NCI-H345 treated with DMSO at 0.1 percent for 48 hours (cell line): Measurements from ENCODE around the gene KCNB1.
"Not testable (repeated sequence)": the region's sequence is repeated elsewhere in the genome, so short reads cannot be mapped to it uniquely, and the experiment has no call there.

Experiments used
- DNase-seq: peaks from one replicate; lab custom pipeline; 2025; ENCODE audit not compliant: unreplicated experiment; lab: John Stamatoyannopoulos, UW

The KCNB1 gene

DNA sequence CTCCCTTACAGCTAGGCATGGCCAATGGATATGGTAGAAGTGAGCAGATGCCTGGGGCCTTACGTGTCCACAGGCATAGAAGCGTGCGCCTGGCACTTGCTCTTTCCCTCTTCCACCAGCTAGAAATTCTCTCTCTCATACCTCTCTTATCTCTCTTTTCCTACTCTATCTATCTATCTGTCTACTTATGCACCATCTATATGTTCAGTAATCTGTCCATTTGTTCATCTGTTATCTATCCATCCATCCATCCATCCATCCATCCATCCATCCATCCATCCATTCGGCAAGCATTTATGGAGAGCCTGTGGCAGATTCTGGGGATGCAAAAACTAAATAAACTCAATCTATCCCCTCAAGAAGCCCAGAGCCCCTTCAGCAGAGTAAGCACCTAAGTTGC is 70.2 kb downstream of the KCNB1 start:
- DNase-seq = no peak

DNA sequence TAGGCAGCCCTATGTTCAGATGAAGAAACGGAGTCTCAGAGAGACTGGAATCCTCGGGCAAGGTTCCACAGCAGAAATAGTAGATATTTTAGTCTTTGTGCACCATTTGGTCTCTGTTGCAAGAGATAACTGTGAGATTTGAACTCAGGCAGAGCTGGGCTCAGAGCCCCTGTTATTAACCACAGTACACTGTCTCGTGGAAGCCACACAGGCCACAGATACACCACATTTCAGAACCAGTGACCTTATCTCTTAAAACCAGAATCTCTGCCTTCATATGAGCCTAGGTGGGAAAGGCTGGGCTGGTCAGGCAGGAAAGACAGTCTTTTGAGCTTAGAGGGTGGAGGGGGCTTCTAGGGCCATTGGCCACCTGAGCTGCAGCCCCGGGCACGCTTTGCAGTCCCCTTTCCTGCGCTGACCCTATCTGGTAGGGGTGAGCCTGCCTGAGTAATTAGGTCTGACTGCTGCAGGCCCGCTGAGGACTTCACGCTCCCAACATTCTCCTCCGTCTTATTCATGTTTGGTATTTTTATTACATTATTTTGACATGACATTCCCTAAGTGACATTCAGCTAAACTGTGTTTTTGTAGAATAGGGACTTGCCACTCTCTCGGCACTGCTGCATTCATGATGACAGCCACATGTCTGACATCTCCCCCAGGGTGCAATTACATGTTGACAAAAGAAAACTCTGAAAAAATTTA is 71.1 kb downstream of the KCNB1 start:
- no peak for DNase-seq

DNA sequence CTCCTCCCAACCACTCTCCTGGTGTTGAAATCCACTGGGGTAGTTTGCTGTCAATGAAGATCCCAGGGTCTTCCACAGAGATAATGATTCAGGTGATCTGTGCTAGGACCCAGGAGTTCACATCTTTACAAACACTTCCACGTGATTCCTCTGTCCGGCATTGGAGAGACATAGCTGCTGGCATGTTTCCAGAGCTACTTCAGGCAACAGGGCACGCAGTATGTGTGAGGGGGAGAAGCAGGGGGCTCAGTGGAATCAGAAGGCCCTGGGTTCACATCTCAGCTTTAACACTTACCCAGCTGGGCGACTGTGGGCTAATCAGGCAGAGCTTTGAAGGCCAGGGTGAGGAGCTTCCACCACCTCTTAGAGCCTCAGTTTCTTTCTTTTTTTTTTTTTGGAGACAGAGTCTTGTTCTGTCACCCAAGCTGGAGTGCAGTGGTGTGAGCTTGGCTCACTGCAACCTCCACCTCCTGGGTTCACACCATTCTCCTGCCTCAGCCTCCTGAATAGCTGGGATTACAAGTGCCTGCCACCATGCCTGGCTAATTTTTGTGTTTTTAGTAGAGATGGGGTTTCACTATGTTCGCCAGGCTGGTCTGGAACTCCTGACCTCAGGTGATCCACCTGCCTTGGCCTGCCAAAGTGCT is 72.4 kb downstream of the KCNB1 start:
- DNase-seq = not testable (repeated sequence)

DNA sequence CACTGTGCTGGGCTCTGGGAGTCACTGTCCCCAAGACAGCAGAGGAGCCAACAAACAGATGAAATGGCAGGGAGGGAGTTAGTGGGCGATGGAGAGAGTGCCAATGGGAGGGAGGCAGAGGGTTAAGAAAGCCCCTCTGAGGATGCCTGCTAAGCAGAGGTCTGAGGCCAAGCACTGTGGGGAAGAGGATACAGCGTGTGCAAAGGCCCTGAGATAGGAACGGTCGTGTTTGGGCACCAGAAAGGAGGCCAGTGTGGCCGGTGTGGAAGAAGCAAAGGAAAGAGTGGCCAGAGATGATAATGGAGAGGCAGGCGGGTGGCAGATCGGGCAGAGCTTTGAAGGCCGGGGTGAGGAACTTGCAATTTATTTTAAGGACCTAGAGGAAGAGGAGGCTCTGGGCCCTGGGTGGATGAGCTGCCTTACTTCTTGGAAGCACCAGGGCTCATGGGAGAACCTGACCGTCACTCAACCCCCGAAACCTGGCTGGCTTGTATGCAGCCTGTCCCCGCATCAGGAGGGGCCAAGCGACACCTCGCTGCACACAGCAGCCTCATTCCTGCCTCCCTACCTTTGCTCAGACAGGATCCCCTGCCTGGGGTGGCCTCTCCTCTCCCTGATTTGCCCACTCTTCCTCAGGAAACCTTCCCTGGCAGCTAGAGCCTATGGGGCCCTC is 73.0 kb downstream of the KCNB1 start:
- no peak for DNase-seq

DNA sequence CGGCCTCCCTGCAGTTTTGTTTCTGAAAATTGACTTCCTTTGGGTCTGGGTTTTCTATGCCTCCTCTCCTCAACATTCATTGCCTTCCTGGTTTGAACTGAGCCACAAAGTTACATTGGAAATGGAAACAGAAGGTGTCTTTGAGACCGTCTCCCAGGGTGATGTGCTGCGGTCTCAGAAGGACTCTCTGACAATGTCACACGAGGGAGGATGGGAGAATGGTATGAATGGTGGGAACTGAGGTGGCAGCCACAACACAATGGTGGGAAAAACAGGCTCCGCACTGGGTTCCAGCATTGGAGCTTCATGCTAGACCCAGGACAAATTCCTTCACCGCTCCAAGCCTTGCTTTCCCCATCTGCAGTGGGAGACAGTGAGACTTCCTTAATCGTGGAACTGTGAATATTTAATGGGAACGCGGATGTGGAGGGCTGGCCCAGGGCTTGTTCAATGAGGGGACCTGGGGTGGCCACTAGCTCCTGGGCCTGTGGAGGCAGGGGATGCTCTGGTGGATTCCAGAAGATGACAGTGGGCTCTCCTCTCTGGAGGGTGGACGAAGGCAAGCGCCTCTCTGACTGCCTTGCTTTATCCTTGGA is 73.9 kb downstream of the KCNB1 start:
- no peak for DNase-seq

DNA sequence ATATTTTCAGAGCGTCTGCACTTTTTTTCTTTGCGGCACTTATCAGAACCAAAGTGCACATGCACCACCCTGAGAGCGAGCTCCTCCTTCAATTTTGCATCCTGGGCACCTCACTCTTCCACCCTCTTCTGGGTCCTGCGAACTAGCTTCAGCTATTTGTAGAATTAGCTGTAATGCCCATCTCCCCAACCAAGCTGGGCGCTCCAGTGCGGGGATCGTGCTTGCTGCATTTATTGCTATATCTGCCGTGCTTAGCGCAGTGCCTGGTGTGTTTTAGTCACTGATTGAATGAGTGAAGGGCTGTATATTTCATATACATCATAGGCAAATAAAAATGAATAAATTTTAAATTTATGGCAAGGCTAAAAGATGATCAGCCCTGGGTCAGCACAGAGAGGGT is 75.8 kb downstream of the KCNB1 start:
- DNase-seq = no peak

DNA sequence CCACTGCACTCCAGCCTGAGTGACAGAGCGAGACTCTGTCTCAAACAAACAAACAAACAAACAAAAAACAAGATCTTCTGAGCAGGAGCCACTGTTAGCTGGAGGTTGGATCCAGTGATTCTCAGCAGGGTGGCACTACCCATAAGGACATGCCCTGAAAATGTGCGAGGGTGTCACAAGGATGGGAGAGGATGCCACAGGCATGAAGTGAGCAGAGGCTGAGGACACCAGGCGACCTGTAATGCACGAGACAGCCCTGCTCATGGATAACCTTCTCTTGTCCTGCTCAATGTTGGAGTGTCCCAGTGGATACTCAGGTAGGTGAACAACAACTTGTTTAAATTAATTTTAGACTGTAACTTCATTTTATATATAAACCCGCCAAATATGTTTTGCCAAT is 76.8 kb downstream of the KCNB1 start:
- DNase-seq = no peak

DNA sequence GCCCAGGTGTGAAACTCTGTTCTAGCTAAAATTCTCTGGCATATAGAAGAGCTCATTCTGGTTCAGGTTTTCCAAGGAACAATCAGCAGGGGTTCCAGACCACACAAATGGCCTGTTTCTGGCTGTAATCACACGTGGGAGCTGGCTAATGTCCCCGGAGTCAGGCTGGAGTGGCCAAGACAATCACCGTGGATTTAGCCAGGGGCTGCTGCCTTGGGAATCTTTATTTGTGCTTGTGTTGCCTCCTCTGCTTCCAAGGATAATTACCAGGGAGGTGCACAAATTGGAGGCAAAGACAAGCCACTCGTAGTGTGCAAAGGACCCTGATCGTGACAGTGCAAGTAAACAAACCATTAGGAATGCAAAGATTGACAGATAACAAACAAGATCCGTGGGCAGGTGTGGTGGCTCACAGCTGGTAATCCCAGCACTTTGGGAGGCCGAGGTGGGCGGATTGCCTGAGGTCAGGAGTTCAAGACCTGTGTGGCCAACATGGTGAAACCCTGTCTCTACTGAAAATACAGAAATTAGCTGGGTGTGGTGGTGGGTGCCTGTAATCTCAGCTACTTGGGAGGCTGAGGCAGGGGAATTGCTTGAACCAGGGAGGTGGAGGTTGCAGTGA is 77.3 kb downstream of the KCNB1 start:
- no peak for DNase-seq

DNA sequence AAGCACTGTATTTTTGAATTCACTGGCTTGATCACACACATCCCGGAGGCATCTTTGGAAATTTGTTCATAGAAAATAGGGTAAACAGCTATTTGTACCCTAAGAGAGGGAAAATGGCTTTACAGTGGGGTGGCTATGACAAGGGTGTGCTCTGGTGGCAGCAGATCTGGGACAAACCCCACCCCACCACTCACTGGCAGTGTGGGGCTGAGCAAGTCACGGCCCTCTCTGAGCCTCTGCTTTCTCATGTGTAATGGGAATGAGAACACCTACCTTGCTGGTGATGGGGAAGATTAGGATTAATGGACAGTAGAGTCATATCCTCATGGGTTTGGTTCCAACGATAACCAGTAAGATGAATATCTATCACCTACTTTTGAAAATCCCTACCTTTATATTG is 78.0 kb downstream of the KCNB1 start:
- no peak for DNase-seq

DNA sequence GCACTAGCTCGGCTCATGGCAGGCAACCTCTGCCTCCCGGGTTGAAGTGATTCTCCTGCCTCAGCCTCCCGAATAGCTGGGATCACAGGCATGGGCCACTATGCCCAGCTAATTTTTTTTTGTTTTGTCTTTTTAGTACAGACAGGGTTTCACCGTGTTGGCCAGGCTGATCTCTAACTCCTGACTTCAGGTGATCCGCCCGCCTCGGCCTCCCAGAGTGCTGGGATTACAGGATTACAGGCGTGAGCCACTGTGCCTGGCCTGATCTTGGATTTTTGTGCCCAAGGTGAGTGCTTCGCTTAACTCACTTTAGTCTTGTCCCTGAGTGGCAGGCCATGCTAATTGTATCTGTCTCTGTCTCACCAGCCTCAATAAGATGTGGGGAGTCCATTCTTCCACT is 78.6 kb downstream of the KCNB1 start:
- no peak for DNase-seq

DNA sequence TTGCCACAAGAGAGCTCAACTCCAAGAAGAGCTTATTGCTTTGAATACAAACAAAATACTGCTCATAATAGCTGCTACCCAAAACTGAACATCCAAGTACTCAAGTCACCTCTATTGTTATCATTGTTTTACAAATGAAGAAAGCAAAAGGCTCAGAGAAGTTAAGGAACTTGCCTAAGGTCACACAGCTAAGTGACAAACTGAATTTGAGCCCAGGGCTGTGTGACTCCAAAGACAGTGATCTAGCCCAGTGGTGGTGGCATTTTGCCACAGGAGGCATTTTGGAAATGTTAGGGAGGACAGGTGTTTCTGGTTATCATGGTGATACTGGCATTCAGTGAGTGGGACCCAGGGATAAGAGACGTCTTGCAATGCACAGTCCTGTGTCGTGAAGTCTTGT is 79.5 kb downstream of the KCNB1 start:
- no peak for DNase-seq

DNA sequence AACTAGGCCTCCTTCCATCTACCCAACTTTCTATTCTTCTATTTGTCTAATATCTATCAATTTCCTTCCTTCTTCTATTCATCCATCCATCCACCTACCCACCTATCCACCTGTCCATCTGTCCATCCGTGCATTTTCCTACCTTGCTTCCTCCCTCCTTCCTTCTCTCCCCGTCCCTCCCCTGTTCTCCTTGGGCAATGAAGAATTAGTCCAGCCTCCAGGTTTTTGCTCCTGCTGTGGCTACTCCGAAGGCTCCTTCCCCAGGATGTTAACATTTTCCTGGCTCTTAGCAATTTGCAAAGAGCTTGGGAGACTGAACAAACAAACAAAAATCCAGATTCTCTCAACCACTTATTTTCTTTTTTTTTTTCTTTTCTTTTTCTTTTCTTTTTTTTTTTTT is 81.6 kb downstream of the KCNB1 start:
- no peak for DNase-seq

DNA sequence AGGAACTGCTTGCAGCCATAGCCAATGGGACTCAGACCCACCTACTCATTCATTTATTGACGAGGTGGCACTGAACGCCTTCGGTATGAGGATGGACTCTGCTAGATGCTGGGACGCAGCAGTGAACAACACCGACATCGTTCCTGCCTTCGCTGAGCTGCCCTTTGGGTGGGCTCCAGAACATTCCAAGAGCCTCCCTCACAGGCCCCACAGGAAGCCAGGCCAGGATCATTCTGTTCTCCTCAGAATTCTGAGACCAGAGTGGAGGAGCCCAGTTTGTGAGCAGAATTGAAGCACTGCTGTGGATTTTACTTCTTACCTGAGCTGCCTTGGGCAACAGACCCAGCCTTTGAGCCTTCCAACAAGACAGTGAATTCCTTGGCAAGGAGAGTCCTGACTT is 82.1 kb downstream of the KCNB1 start:
- DNase-seq = no peak

DNA sequence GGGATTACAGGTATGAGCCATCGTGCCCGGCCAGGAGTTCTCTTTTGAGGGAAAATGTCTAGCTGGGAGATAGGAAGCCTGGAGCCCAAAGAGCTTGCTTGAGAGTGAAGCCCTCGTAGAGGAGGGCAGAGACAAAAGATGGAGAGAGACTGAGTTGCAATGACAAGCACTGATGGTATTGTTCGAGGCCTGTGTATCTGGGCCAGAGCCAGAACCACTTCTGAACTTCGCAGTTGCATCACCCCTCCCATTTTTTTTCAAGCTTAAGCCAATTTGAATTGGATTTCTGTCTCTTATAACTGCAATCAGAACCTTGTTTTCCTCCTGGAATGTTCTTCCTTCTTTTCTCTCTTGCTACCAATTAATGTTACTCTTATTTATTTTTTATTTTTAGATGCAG is 83.1 kb downstream of the KCNB1 start:
- DNase-seq = no peak

DNA sequence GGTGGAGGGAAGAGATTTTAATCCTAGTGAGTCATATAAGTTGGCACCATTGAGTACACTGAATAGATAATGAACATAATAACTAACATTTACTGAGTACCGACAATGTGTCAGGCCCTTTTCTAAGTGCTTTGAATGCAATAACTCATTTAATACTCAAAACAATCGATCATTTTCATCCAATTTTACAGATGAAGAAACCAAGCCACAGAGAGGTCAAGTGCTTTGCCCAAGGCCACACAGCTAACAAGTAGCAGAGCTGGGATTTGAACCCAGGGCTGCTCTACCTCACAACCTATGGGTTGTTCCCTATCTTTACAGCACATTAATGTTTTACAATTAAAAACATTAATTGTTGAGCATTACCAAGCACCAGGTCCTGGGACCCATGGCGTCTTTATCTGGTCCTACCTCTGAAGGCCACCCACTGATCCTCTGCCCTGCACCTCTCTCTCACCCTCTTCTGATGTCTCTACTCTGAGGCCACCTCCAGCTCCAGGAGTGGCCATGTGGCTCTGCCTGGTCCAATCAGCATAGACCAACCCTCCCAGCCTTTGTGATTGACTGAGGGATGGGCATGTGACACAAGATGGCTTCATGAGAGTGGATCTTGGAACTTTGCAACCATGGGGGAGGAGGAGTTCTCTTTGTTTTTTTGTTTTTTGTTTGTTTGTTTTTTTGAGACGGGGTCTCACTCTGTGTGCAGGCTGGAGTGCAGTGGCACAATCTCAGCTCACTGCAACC is 83.9 kb downstream of the KCNB1 start:
- DNase-seq = no peak

DNA sequence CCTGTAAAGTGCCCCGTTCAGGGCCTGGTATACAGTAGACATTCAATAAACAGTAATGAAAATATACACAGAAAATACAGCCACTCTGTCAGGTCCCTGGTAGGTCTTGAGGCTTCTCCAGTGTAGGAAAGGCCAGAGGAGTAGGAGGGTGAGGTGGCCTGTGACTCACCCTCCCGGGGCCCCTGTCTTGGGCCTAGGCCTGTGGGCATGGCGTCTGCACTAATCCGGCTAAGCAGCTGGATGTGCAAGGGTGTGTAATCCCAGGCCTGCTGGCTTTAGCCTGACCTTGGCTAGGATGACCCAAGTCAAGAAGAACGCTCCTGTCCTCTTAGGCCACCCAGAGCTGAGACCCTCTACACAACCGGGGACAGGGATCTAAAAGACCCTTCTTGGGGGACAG is 84.9 kb downstream of the KCNB1 start:
- no peak for DNase-seq

DNA sequence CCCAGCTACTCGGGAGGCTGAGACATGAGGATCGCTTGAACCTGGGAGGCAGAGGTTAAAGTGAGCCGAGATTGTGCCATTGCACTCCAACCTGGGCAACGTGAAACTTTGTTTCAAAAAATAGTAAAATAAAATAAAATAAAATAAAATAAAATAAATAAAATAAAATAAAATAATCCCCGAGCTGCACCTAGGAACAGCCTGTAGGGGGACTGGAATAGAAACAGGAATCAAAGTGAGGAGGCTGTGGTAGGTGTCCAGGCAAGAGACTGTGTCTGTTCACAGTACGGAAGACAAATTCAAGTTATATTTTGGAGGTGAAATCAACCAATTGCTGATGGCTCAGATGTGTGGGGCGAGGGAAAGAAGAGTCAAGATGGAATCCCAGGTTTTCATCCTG is 86.2 kb downstream of the KCNB1 start:
- DNase-seq = no peak

DNA sequence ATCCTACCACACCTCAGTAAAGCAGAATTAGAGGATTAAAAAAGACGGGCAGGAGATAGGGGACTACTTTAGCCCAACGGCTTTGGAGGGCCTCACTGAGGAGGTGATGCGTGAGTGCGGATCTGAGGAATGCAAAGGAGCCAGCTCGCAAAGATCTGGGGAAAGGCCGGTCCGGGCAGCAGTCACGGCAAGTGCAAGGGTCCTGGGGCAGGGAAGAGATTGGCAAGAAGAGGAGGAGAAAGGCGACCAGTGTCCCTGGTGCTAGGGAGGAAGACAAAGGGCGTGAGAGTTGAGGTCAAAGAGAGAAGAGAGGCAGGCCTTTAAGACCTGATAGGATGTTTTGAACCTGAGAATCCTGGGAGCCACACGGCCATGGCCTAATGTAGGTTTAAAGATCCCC is 86.8 kb downstream of the KCNB1 start:
- DNase-seq = no peak

DNA sequence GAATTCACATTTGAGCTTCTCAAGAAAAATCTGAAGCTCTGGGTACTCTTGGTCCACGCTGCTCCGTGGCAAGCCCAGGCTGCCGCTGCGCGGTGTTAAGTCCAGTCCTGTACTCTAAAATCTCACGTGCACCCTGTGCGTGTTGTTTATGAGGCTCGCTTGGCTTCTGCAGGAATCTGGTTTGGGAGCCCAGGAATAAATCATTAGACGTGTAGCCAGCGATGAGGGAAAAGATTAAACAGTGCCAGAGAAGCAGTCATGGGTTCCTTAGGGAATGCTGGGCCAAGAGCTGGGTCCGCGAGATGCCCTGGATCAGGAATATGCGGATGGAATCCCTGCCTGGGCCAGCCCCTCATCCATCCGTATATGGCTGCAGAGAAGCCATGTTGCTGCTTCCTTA is 87.3 kb downstream of the KCNB1 start:
- no peak for DNase-seq

DNA sequence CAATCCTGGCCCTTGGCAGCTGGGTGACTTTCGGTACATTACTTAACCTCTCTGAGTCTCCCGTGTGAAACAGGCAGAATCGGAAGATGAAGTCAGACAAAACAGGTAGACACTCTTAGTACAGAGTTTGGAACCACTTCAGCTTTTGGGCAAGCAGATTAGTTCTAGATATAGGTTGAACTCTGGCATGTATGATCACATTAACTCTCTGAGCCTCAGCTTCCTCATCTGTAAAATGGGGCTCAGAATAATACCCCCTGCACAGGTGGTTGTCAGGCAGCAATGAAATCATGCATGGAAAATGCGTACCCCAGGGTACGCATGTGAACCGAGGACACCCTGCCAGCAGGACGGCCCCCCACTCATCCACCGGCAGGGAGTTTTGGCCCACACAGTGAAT is 87.7 kb downstream of the KCNB1 start:
- DNase-seq = no peak

DNA sequence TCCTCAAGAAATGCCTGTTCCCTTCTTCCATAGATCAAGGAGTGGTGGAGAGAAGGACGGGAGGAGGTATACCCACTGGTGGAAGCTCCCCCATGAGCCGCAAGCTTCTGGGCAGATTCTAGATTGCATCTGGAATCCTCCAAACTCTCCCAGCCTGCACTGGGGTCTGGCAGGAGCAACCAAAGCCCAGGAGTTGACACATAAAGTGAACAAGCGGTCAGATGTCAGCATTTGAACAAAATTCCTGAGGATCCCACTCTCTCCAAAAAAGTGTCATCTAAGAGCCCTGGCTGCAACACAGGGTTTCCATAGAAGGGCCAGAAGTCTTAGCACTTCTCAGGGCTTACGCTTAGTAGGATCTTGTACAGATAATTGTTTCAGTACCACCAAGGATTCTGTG is 88.2 kb downstream of the KCNB1 start:
- no peak for DNase-seq
